HG03159 (cell line): ENCODE measurements around the gene TRMT61A.

Experiments
- ATAC-seq: cut with Tn5 transposase; IDR thresholded peaks from one replicate; pipeline ENCODE4 v1.9.1; 2021; ENCODE audit warnings: mild to moderate bottlenecking, moderate library complexity; ENCODE audit not compliant: unreplicated experiment

The TRMT61A gene

GRCh38 chr14:103561381-103562178, 32.6 kb downstream of the TRMT61A start:
- ATAC-seq = peak; percentile 32

- ATAC-seq = peak; percentile 21
Observed at GRCh38 chr14:103562179-103562428, 33.1 kb downstream of the TRMT61A start.

- ATAC-seq = peak; percentile 68
Observed at GRCh38 chr14:103562429-103563225, 33.6 kb downstream of the TRMT61A start, which contains the start of the genes BAG5 and COA8. Gene BAG5, minus strand, starts transcription at chr14:103562657. Its CDS starts 1,493 bp downstream, at chr14:103561164. Gene COA8, plus strand, starts transcription at chr14:103562960. Its CDS starts 42 bp downstream, at chr14:103563002.

GRCh38 chr14:103563226-103563620, 34.2 kb downstream of the TRMT61A start:
- ATAC-seq = no peak

GRCh38 chr14:103563844-103564505, 35.0 kb downstream of the TRMT61A start:
- ATAC-seq = no peak

GRCh38 chr14:103568952-103569351, 40.0 kb downstream of the TRMT61A start:
- no peak for ATAC-seq

GRCh38 chr14:103569408-103569807, 40.4 kb downstream of the TRMT61A start:
- no peak for ATAC-seq

- ATAC-seq = no peak
Observed at GRCh38 chr14:103574104-103574503, 45.1 kb downstream of the TRMT61A start.

- ATAC-seq = no peak
Observed at GRCh38 chr14:103574707-103575285, 45.8 kb downstream of the TRMT61A start.

GRCh38 chr14:103576371-103577024, 47.5 kb downstream of the TRMT61A start:
- ATAC-seq = no peak

GRCh38 chr14:103578401-103579075, 49.5 kb downstream of the TRMT61A start:
- no peak for ATAC-seq

- no peak for ATAC-seq
Observed at GRCh38 chr14:103581206-103581605, 52.2 kb downstream of the TRMT61A start.

GRCh38 chr14:103581954-103582703, 53.1 kb downstream of the TRMT61A start:
- no peak for ATAC-seq

- ATAC-seq = no peak
Observed at GRCh38 chr14:103584326-103584915, 55.4 kb downstream of the TRMT61A start.
